Calu3 (cell line): Measurements from ENCODE around the gene ZFYVE28. TPM values are rescaled to one million over a fixed set of nuclear protein-coding genes. Genes with fewer than 3 reads are reported as not detected.

Experiments
- BruUV-seq: library from RNA; stranded (reverse); fragments of 400-500 nt; replicated peaks from 2 replicates; lab custom pipeline; 2021; lab: Mats Ljungman, UMichigan
- CTCF ChIA-PET: fragments of 300-600 bp; sonication (Branson Sonifier 250); formaldehyde crosslinking; loops from one replicate; lab custom pipeline; 2022; ENCODE audit warnings: antibody characterized with exemption; lab: Charles Lee
- DNase-seq: peaks from one replicate; pipeline ENCODE4 v3.0.0; 2022
- H3K27ac Mint-ChIP-seq: one replicate; pipeline ENCODE4 v1.8.0; 2022; ENCODE audit warnings: mixed read lengths; ENCODE audit not compliant: unreplicated experiment
- H3K27me3 Mint-ChIP-seq: one replicate; pipeline ENCODE4 v1.8.0; 2022; ENCODE audit warnings: mixed read lengths; ENCODE audit not compliant: unreplicated experiment
- H3K36me3 Mint-ChIP-seq: one replicate; pipeline ENCODE4 v1.8.0; 2022; ENCODE audit warnings: mild to moderate bottlenecking, moderate library complexity, mixed read lengths; ENCODE audit not compliant: insufficient read depth, unreplicated experiment
- H3K4me1 Mint-ChIP-seq: one replicate; pipeline ENCODE4 v1.8.0; 2022; ENCODE audit warnings: mild to moderate bottlenecking, low read depth, mixed read lengths; ENCODE audit not compliant: unreplicated experiment
- H3K4me3 Mint-ChIP-seq: one replicate; pipeline ENCODE4 v1.8.0; 2022; ENCODE audit warnings: mild to moderate bottlenecking, low read depth, moderate library complexity, mixed read lengths; ENCODE audit not compliant: unreplicated experiment
- H3K9me3 Mint-ChIP-seq: one replicate; pipeline ENCODE4 v1.8.0; 2022; ENCODE audit warnings: low read depth, mixed read lengths; ENCODE audit not compliant: unreplicated experiment
- CTCF ChIP-seq: fragments of 200-600 bp; IDR thresholded peaks from one replicate; pipeline ENCODE4 v1.8.0; 2022; ENCODE audit warnings: antibody characterized with exemption; ENCODE audit not compliant: unreplicated experiment
- intact Hi-C: fragments of 100-400 bp; cut with micrococcal nuclease; formaldehyde crosslinking; loops from one replicate; pipeline ENCODE4 v1.10.0; 2022; ENCODE audit not compliant: unreplicated experiment
- total RNA-seq: library from RNA; stranded (reverse); gene quantifications from 2 replicates; pipeline ENCODE4 v1.2.3, GENCODE V29; 2022

ZFYVE28 gene
- total RNA-seq, 1 experiment from 2014 or later = 1.2 TPM

- no TSS peak for BruUV-seq
- CTCF ChIA-PET = interaction anchor here (0.5 kb wide), 1 partner anchor 635 kb away, joined by 3 read pairs; no protein-coding TSS in a partner anchor
- intact Hi-C loops = no loop called here
- Mint-ChIP-seq H3K4me1 (no peaks in the 10 kb centered on the region), H3K9me3 (no peaks in the 10 kb centered on the region), H3K36me3 (no peaks in the 10 kb centered on the region), H3K27ac (no peak overlapping the region), H3K4me3 (no peak overlapping the region), H3K27me3 (peaks cover 55% of the 10 kb centered on the region)
- peak; percentile 19 for DNase-seq
- no peak for TF ChIP-seq CTCF
These were observed 24.8 kb downstream of the ZFYVE28 start for GRCh38 chr4:2393353-2394270.

GRCh38 chr4:2390784-2391421 is 27.5 kb downstream of the ZFYVE28 start:
- DNase-seq = no peak
- intact Hi-C loops = no loop called here
- no TSS peak for BruUV-seq
- peaks cover 55% of the 10 kb centered on the region for H3K27me3 Mint-ChIP-seq
- H3K27ac Mint-ChIP-seq = no peak overlapping the region
- H3K9me3 Mint-ChIP-seq = no peaks in the 10 kb centered on the region
- no peaks in the 10 kb centered on the region for H3K4me1 Mint-ChIP-seq
- H3K36me3 Mint-ChIP-seq = no peaks in the 10 kb centered on the region
- no peak overlapping the region for H3K4me3 Mint-ChIP-seq
- no peak for TF ChIP-seq CTCF
- CTCF ChIA-PET = interaction anchor here (0.7 kb wide), 1 partner anchor 16 kb away, joined by 5 read pairs; no protein-coding TSS in a partner anchor

- no peak for DNase-seq
These were observed 28.3 kb downstream of the ZFYVE28 start for GRCh38 chr4:2390146-2390545.

GRCh38 chr4:2389691-2390090 is 28.8 kb downstream of the ZFYVE28 start:
- no peak overlapping the region for H3K4me3 Mint-ChIP-seq
- H3K4me1 Mint-ChIP-seq = no peaks in the 10 kb centered on the region
- H3K9me3 Mint-ChIP-seq = no peaks in the 10 kb centered on the region
- CTCF ChIA-PET = no interaction called here
- intact Hi-C loops = no loop called here
- no peak overlapping the region for H3K27ac Mint-ChIP-seq
- no TSS peak for BruUV-seq
- H3K36me3 Mint-ChIP-seq = no peaks in the 10 kb centered on the region
- DNase-seq = no peak
- no peak for TF ChIP-seq CTCF
- peaks cover 56% of the 10 kb centered on the region for H3K27me3 Mint-ChIP-seq

More at GRCh38 chr4:2390146-2390545, 28.3 kb downstream of the ZFYVE28 start:
- no peaks in the 10 kb centered on the region for H3K36me3 Mint-ChIP-seq
- TF ChIP-seq CTCF = no peak
- H3K27ac Mint-ChIP-seq = no peak overlapping the region
- peaks cover 55% of the 10 kb centered on the region for H3K27me3 Mint-ChIP-seq
- intact Hi-C loops = no loop called here
- H3K4me3 Mint-ChIP-seq = no peak overlapping the region
- no TSS peak for BruUV-seq
- CTCF ChIA-PET = no interaction called here
- no peaks in the 10 kb centered on the region for H3K4me1 Mint-ChIP-seq
- H3K9me3 Mint-ChIP-seq = no peaks in the 10 kb centered on the region
